ENCODE results near the gene FDX2. TPM values are rescaled to one million over a fixed set of nuclear protein-coding genes. Genes with fewer than 3 reads are reported as not detected.
"Not testable (repeated sequence)": the region's sequence is repeated elsewhere in the genome, so short reads cannot be mapped to it uniquely, and the experiment has no call there.

The FDX2 gene
- total and polyA plus RNA-seq, 2 experiments from 2014 or later, result 24.9 to 49.3 TPM

DNA sequence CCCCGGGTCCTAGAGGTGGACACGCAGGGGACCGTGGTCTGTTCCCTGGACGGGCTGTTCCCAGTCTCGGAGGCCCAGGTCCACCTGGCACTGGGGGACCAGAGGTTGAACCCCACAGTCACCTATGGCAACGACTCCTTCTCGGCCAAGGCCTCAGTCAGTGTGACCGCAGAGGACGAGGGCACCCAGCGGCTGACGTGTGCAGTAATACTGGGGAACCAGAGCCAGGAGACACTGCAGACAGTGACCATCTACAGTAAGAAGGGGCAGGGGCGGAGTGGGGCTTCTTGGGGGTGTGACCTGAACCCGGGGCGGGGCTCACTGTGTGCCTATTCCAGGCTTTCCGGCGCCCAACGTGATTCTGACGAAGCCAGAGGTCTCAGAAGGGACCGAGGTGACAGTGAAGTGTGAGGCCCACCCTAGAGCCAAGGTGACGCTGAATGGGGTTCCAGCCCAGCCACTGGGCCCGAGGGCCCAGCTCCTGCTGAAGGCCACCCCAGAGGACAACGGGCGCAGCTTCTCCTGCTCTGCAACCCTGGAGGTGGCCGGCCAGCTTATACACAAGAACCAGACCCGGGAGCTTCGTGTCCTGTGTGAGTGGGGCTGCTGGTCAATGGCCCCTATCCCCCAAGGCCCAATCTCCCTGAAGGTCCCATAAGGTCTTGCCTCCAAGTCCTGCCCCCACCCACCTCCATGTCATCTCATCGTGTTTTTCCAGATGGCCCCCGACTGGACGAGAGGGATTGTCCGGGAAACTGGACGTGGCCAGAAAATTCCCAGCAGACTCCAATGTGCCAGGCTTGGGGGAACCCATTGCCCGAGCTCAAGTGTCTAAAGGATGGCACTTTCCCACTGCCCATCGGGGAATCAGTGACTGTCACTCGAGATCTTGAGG lies 31.5 kb downstream of the FDX2 start:
- DNase-seq (ENCODE audit: low spot score), result no peak
- peaks cover 15% of the 10 kb centered on the region for H3K4me1 ChIP-seq (ENCODE audit: insufficient read depth)
- no peaks in the 10 kb centered on the region for H3K79me2 ChIP-seq
- no peaks in the 10 kb centered on the region for H3K36me3 ChIP-seq (replicated peaks; ENCODE audit: insufficient read depth, low read depth)
- H3K9me3 ChIP-seq (ENCODE audit: low read depth), result no peaks in the 10 kb centered on the region
- no peak overlapping the region for H3K4me2 ChIP-seq
- no peak overlapping the region for H3K4me3 ChIP-seq
- peaks cover 26% of the 10 kb centered on the region for H3K27me3 ChIP-seq
- H4K20me1 ChIP-seq (ENCODE audit: insufficient read depth, poor library complexity, severe bottlenecking), result no peaks in the 10 kb centered on the region
- no peak overlapping the region for H3K27ac ChIP-seq
- WGBS (ENCODE audit: low lambda C conversion rate, missing lambda C conversion rate), result 96% methylated on average over 34 of the region's 34 CpGs
- TF ChIP-seq EZH2 (IDR thresholded peaks at IDR 0.05; ENCODE audit: borderline replicate concordance), result no peak
- TF ChIP-seq, protein P1, sequence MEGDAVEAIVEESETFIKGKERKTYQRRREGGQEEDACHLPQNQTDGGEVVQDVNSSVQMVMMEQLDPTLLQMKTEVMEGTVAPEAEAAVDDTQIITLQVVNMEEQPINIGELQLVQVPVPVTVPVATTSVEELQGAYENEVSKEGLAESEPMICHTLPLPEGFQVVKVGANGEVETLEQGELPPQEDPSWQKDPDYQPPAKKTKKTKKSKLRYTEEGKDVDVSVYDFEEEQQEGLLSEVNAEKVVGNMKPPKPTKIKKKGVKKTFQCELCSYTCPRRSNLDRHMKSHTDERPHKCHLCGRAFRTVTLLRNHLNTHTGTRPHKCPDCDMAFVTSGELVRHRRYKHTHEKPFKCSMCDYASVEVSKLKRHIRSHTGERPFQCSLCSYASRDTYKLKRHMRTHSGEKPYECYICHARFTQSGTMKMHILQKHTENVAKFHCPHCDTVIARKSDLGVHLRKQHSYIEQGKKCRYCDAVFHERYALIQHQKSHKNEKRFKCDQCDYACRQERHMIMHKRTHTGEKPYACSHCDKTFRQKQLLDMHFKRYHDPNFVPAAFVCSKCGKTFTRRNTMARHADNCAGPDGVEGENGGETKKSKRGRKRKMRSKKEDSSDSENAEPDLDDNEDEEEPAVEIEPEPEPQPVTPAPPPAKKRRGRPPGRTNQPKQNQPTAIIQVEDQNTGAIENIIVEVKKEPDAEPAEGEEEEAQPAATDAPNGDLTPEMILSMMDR (IDR thresholded peaks at IDR 0.05; ENCODE audit: poor library complexity), result no peak
- TF ChIP-seq EZH2phosphoT487 (IDR thresholded peaks at IDR 0.05; ENCODE audit: low read depth, severe bottlenecking, unreplicated experiment), result no peak
- no peak overlapping the region for H2AFZ ChIP-seq
- no peaks in the 10 kb centered on the region for H3K9me2 ChIP-seq (replicated peaks; ENCODE audit: insufficient read depth)

GRCh38 chr19:10283301-10284064 lies 32.3 kb downstream of the FDX2 start:
- Histone ChIP-seq H3K4me3 (no peak overlapping the region), H2AFZ (no peak overlapping the region), H3K27ac (no peak overlapping the region), H3K9me2 (replicated peaks; ENCODE audit: insufficient read depth) (no peaks in the 10 kb centered on the region), H3K9me3 (ENCODE audit: low read depth) (no peaks in the 10 kb centered on the region), H4K20me1 (ENCODE audit: insufficient read depth, poor library complexity, severe bottlenecking) (no peaks in the 10 kb centered on the region), H3K4me2 (no peak overlapping the region), H3K36me3 (replicated peaks; ENCODE audit: insufficient read depth, low read depth) (no peaks in the 10 kb centered on the region), H3K4me1 (ENCODE audit: insufficient read depth) (peaks cover 10% of the 10 kb centered on the region), H3K79me2 (no peaks in the 10 kb centered on the region), H3K27me3 (peaks cover 17% of the 10 kb centered on the region)
- peak; percentile 14 for DNase-seq (ENCODE audit: low spot score)
- no peak for TF ChIP-seq EZH2phosphoT487 (IDR thresholded peaks at IDR 0.05; ENCODE audit: low read depth, severe bottlenecking, unreplicated experiment)
- WGBS (ENCODE audit: low lambda C conversion rate, missing lambda C conversion rate), result 82% methylated on average over 23 of the region's 23 CpGs

DNA sequence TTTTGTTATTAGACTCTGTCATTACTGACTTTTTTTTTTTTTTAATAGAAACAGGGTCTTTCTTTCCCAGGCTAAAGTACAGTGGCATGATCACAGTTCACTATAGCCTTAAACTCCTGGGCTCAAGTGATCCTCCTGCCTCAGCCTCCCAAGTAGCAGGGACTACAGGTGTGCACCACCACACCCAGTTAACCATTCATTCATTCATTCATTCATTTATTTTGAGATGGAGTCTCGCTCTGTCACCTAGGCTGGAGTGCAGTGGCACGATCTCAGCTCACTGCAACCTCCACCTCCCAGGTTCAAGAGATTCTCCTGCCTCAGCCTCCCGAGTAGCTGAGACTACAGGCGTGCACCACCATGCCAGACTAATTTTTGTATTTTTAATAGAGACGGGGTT lies 33.8 kb downstream of the FDX2 start:
- WGBS (ENCODE audit: low lambda C conversion rate, missing lambda C conversion rate), result 94% methylated on average over 5 of the region's 5 CpGs
- not testable (repeated sequence) for DNase-seq (ENCODE audit: low spot score); H3K27me3 ChIP-seq; H3K27ac ChIP-seq; H3K4me3 ChIP-seq; H3K36me3 ChIP-seq (replicated peaks; ENCODE audit: insufficient read depth, low read depth); H3K4me2 ChIP-seq; H4K20me1 ChIP-seq (ENCODE audit: insufficient read depth, poor library complexity, severe bottlenecking); H2AFZ ChIP-seq; H3K79me2 ChIP-seq; H3K9me2 ChIP-seq (replicated peaks; ENCODE audit: insufficient read depth); H3K9me3 ChIP-seq (ENCODE audit: low read depth); H3K4me1 ChIP-seq (ENCODE audit: insufficient read depth)

GRCh38 chr19:10279737-10280442 lies 35.9 kb downstream of the FDX2 start:
- Histone ChIP-seq H2AFZ (no peak overlapping the region), H4K20me1 (ENCODE audit: insufficient read depth, poor library complexity, severe bottlenecking) (no peaks in the 10 kb centered on the region), H3K4me1 (ENCODE audit: insufficient read depth) (no peaks in the 10 kb centered on the region), H3K9me2 (replicated peaks; ENCODE audit: insufficient read depth) (no peaks in the 10 kb centered on the region), H3K36me3 (replicated peaks; ENCODE audit: insufficient read depth, low read depth) (no peaks in the 10 kb centered on the region), H3K4me3 (no peak overlapping the region), H3K4me2 (no peak overlapping the region), H3K9me3 (ENCODE audit: low read depth) (no peaks in the 10 kb centered on the region), H3K79me2 (no peaks in the 10 kb centered on the region), H3K27ac (no peak overlapping the region), H3K27me3 (no peaks in the 10 kb centered on the region)
- TF ChIP-seq EZH2phosphoT487 (IDR thresholded peaks at IDR 0.05; ENCODE audit: low read depth, severe bottlenecking, unreplicated experiment) (no peak), EZH2 (IDR thresholded peaks at IDR 0.05; ENCODE audit: borderline replicate concordance) (no peak)
- TF ChIP-seq, protein P1 (IDR thresholded peaks at IDR 0.05; ENCODE audit: poor library complexity), result no peak
- DNase-seq (ENCODE audit: low spot score), result no peak
- 88% methylated on average over 5 of the region's 5 CpGs for WGBS (ENCODE audit: low lambda C conversion rate, missing lambda C conversion rate)
